Neural cell (in vitro differentiated cells): ENCODE results near the gene PASD1. TPM values are rescaled to one million over a fixed set of nuclear protein-coding genes. Genes with fewer than 3 reads are reported as not detected.
A peak's percentile ranks its signal among the peaks of the same experiment; 100 is the strongest.

Experiments
- H2AFZ ChIP-seq: fragments of 200-600, 300-800 bp; sonication (generic), shearing (Covaris generic); 2 replicates; pipeline ENCODE4 v1.6.0; 2014; ENCODE audit warnings: low read depth, mild to moderate bottlenecking, antibody characterized with exemption, low read length, moderate library complexity
- H3F3A ChIP-seq: fragments of 200-600 bp; shearing (Covaris generic); 2 replicates; pipeline ENCODE4 v1.6.1; 2016; ENCODE audit warnings: mild to moderate bottlenecking, moderate library complexity, mixed read lengths, antibody characterized with exemption, low read length; ENCODE audit not compliant: insufficient read depth, poor library complexity, severe bottlenecking
- H3K27ac ChIP-seq: fragments of 200-600, 300-800 bp; sonication (generic), shearing (Covaris generic); 2 replicates; pipeline ENCODE4 v1.5.1; 2014; ENCODE audit warnings: mild to moderate bottlenecking, low read length, moderate library complexity
- H3K27me3 ChIP-seq: fragments of 300-800, 200-600 bp; sonication (generic), shearing (Covaris generic); 2 replicates; pipeline ENCODE4 v1.6.0; 2014; ENCODE audit warnings: mild to moderate bottlenecking, low read depth, low read length, moderate library complexity; ENCODE audit not compliant: insufficient read depth
- H3K36me3 ChIP-seq: fragments of 300-800, 200-600 bp; sonication (generic), shearing (Covaris generic); 2 replicates; pipeline ENCODE4 v1.5.1; 2014; ENCODE audit warnings: mild to moderate bottlenecking, antibody characterized with exemption, low read length, moderate library complexity; ENCODE audit not compliant: insufficient read depth
- H3K4me2 ChIP-seq: fragments of 300-800, 200-600 bp; sonication (generic), shearing (Covaris generic); 2 replicates; pipeline ENCODE4 v1.6.0; 2014; ENCODE audit warnings: mild to moderate bottlenecking, low read length
- H3K4me3 ChIP-seq: fragments of 300-800, 200-600 bp; sonication (generic), shearing (Covaris generic); 2 replicates; pipeline ENCODE4 v1.5.1; 2014; ENCODE audit warnings: mild to moderate bottlenecking, low read length, moderate library complexity
- H3K79me2 ChIP-seq: fragments of 200-600 bp; shearing (Covaris generic); replicated peaks from 2 replicates; pipeline ENCODE4 v1.6.0; 2014; ENCODE audit warnings: mild to moderate bottlenecking, low read length, moderate library complexity; ENCODE audit not compliant: insufficient read depth
- H3K9ac ChIP-seq: fragments of 300-800, 200-600 bp; sonication (generic), shearing (Covaris generic); 2 replicates; pipeline ENCODE4 v1.6.1; 2016; ENCODE audit warnings: mild to moderate bottlenecking, low read length, mixed read lengths
- H3K9me2 ChIP-seq: fragments of 200-600 bp; shearing (Covaris generic); 2 replicates; pipeline ENCODE4 v1.6.1; 2016; ENCODE audit warnings: mild to moderate bottlenecking, low read length, mixed read lengths; ENCODE audit not compliant: insufficient read depth
- H3K9me3 ChIP-seq: fragments of 200-600, 300-800 bp; sonication (generic), shearing (Covaris generic); 2 replicates; pipeline ENCODE4 v1.6.1; 2016; ENCODE audit warnings: mild to moderate bottlenecking, mixed run types, low read length, moderate library complexity, mixed read lengths
- H4K20me1 ChIP-seq: fragments of 200-600 bp; shearing (Covaris generic); 2 replicates; pipeline ENCODE4 v1.6.1; 2016; ENCODE audit warnings: mild to moderate bottlenecking, mixed run types; ENCODE audit not compliant: insufficient read depth
- EP300 ChIP-seq: fragments of 450-650 bp; conservative IDR thresholded peaks from 2 replicates; pipeline ENCODE4 v1.6.1; 2014; ENCODE audit warnings: antibody characterized with exemption, mild to moderate bottlenecking, moderate library complexity; ENCODE audit not compliant: poor library complexity, severe bottlenecking
- EZH2 ChIP-seq: fragments of 200-600, 300-800 bp; shearing (Covaris generic), sonication (generic); IDR thresholded peaks from 2 replicates; pipeline ENCODE4 v1.6.1; 2014; ENCODE audit warnings: antibody characterized with exemption, low read length, borderline replicate concordance, mild to moderate bottlenecking; ENCODE audit not compliant: insufficient read depth, poor library complexity, severe bottlenecking
- MXI1 ChIP-seq: fragments of 450-650 bp; conservative IDR thresholded peaks from 2 replicates; pipeline ENCODE4 v1.6.1; 2014; ENCODE audit warnings: antibody characterized with exemption, mild to moderate bottlenecking; ENCODE audit not compliant: poor library complexity, severe bottlenecking
- POLR2AphosphoS5 ChIP-seq: IDR thresholded peaks from 2 replicates; pipeline ENCODE4 v1.6.1; 2012
- RAD21 ChIP-seq: fragments of 450-650 bp; conservative IDR thresholded peaks from 2 replicates; pipeline ENCODE4 v1.6.1; 2014; ENCODE audit warnings: antibody characterized with exemption, mild to moderate bottlenecking, moderate library complexity
- REST ChIP-seq: IDR thresholded peaks from 2 replicates; pipeline ENCODE4 v1.6.1; 2012; ENCODE audit warnings: borderline replicate concordance
- SMC3 ChIP-seq: fragments of 450-650 bp; conservative IDR thresholded peaks from 2 replicates; pipeline ENCODE4 v1.6.1; 2014; ENCODE audit warnings: antibody characterized with exemption, mild to moderate bottlenecking, moderate library complexity; ENCODE audit not compliant: poor library complexity
- TAF1 ChIP-seq: IDR thresholded peaks from 2 replicates; pipeline ENCODE4 v1.6.1; 2012; ENCODE audit warnings: low read depth
- polyA plus RNA-seq: library from polyadenylated mRNA; depleted of rRNA; stranded (reverse); fragments of >200 nt; gene quantifications from 2 replicates; pipeline ENCODE4 v1.2.3, GENCODE V29; 2014
- TF ChIP-seq, protein P1 (sequence below): fragments of 450-650 bp; IDR thresholded peaks from 2 replicates; pipeline ENCODE4 v1.5.1; 2014; ENCODE audit warnings: antibody characterized with exemption, mild to moderate bottlenecking, moderate library complexity; ENCODE audit not compliant: poor library complexity, severe bottlenecking

The PASD1 gene
- polyA plus RNA-seq, 1 donor from 2014 or later, result not detected

DNA sequence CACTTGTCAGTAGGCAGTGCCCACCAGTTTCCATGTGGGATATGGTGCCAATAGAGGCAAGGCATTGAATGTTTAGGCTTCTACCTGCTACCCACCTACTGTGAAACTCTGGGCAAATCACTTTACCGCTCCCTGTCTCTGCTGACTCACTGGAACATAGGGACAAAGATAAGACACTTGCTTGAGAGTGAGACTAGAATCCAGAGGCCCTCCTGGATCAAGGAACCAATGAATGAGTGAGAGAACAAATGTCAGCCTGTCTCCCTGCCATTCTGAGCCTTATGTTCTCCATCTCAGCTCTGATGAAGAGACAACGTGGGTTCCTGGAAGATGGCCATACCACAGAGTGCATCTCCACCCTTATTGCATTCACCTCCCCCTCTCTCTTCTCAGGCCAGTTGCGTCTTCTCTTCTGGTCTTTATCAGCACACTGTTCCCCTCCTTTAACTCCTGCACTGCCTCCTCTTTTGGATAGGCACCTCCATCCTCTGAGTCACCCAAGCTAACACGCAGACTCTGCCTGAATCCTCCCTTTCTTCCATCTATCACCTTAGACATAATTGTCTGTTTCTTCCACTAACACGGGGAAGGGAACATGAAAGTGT lies 116.4 kb downstream of the PASD1 start:
- Histone ChIP-seq H3F3A (no peaks in the 10 kb centered on the region), H3K27me3 (no peaks in the 10 kb centered on the region), H3K27ac (no peak overlapping the region), H4K20me1 (no peaks in the 10 kb centered on the region), H3K9ac (no peak overlapping the region), H3K4me3 (no peak overlapping the region), H2AFZ (no peak overlapping the region), H3K36me3 (no peaks in the 10 kb centered on the region), H3K79me2 (no peaks in the 10 kb centered on the region), H3K9me3 (no peaks in the 10 kb centered on the region), H3K4me2 (no peak overlapping the region), H3K9me2 (no peaks in the 10 kb centered on the region)
- TF ChIP-seq MXI1 (no peak), POLR2AphosphoS5 (no peak), RAD21 (no peak), EZH2 (no peak), REST (no peak), TAF1 (no peak), EP300 (no peak), SMC3 (no peak)
- TF ChIP-seq, protein P1, sequence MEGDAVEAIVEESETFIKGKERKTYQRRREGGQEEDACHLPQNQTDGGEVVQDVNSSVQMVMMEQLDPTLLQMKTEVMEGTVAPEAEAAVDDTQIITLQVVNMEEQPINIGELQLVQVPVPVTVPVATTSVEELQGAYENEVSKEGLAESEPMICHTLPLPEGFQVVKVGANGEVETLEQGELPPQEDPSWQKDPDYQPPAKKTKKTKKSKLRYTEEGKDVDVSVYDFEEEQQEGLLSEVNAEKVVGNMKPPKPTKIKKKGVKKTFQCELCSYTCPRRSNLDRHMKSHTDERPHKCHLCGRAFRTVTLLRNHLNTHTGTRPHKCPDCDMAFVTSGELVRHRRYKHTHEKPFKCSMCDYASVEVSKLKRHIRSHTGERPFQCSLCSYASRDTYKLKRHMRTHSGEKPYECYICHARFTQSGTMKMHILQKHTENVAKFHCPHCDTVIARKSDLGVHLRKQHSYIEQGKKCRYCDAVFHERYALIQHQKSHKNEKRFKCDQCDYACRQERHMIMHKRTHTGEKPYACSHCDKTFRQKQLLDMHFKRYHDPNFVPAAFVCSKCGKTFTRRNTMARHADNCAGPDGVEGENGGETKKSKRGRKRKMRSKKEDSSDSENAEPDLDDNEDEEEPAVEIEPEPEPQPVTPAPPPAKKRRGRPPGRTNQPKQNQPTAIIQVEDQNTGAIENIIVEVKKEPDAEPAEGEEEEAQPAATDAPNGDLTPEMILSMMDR, result no peak

- H3K4me2 ChIP-seq, result no peak overlapping the region
- no peak overlapping the region for H2AFZ ChIP-seq
- no peak overlapping the region for H3K9ac ChIP-seq
- H3K4me3 ChIP-seq, result no peak overlapping the region
- peak; percentile 73 for TF ChIP-seq SMC3
- TF ChIP-seq, protein P1, result peak; percentile 56
- no peak for TF ChIP-seq MXI1
- TF ChIP-seq RAD21, result peak; percentile 65
- no peaks in the 10 kb centered on the region for H3K36me3 ChIP-seq
- no peak overlapping the region for H3K27ac ChIP-seq
- H3K9me2 ChIP-seq, result no peaks in the 10 kb centered on the region
- no peaks in the 10 kb centered on the region for H4K20me1 ChIP-seq
- H3F3A ChIP-seq, result no peaks in the 10 kb centered on the region
- H3K9me3 ChIP-seq, result no peaks in the 10 kb centered on the region
- no peaks in the 10 kb centered on the region for H3K27me3 ChIP-seq
- H3K79me2 ChIP-seq, result no peaks in the 10 kb centered on the region
Observed at GRCh38 chrX:151680805-151681204, 117.3 kb downstream of the PASD1 start.
